Loucy (cell line): ENCODE results near the gene TRIO.

Experiments used
- H2AFZ ChIP-seq: fragments of 200-600 bp; sonication (generic); 2 replicates; pipeline ENCODE4 v1.6.0; 2016; ENCODE audit warnings: antibody characterized with exemption, mild to moderate bottlenecking, low read length, moderate library complexity
- H3F3A ChIP-seq: fragments of 200-600 bp; 2 replicates; pipeline ENCODE4 v1.6.0; 2016; ENCODE audit warnings: antibody characterized with exemption, low read depth, mild to moderate bottlenecking
- H3K27me3 ChIP-seq: fragments of 200-600 bp; sonication (generic); 2 replicates; pipeline ENCODE4 v1.6.1; 2014; ENCODE audit warnings: low read length, mild to moderate bottlenecking; ENCODE audit not compliant: insufficient read depth, poor library complexity, severe bottlenecking
- H3K36me3 ChIP-seq: fragments of 200-600 bp; sonication (generic); 2 replicates; pipeline ENCODE4 v1.6.1; 2016; ENCODE audit warnings: low read length; ENCODE audit not compliant: insufficient read depth
- H3K4me1 ChIP-seq: fragments of 200-600 bp; sonication (generic); 2 replicates; pipeline ENCODE4 v1.5.1; 2014; ENCODE audit warnings: low read length, mild to moderate bottlenecking; ENCODE audit not compliant: insufficient read depth, poor library complexity, severe bottlenecking
- H3K4me2 ChIP-seq: fragments of 200-600 bp; sonication (generic); 2 replicates; pipeline ENCODE4 v1.6.0; 2014; ENCODE audit warnings: antibody characterized with exemption, low read length, low read depth, mild to moderate bottlenecking; ENCODE audit not compliant: poor library complexity, severe bottlenecking
- H3K4me3 ChIP-seq: fragments of 200-600 bp; sonication (generic); 2 replicates; pipeline ENCODE4 v1.5.1; 2014; ENCODE audit warnings: low read length, mild to moderate bottlenecking, mixed read lengths; ENCODE audit not compliant: poor library complexity, severe bottlenecking
- H3K79me2 ChIP-seq: fragments of 200-600 bp; sonication (generic); 2 replicates; pipeline ENCODE4 v1.6.1; 2014; ENCODE audit warnings: low read length; ENCODE audit not compliant: insufficient read depth
- H3K9ac ChIP-seq: fragments of 200-600 bp; sonication (generic); 2 replicates; pipeline ENCODE4 v1.6.0; 2014; ENCODE audit warnings: mild to moderate bottlenecking, low read depth, low read length, moderate library complexity; ENCODE audit not compliant: poor library complexity, severe bottlenecking
- H3K9me2 ChIP-seq: fragments of 200-600 bp; sonication (generic); replicated peaks from 2 replicates; pipeline ENCODE4 v1.6.1; 2016; ENCODE audit warnings: low read depth, low read length, mixed read lengths
- H3K9me3 ChIP-seq: fragments of 200-600 bp; sonication (generic); 2 replicates; pipeline ENCODE4 v1.6.1; 2014; ENCODE audit warnings: mild to moderate bottlenecking, antibody characterized with exemption, low read length, low read depth; ENCODE audit not compliant: insufficient read depth
- H4K20me1 ChIP-seq: fragments of 200-600 bp; sonication (generic); 2 replicates; pipeline ENCODE4 v1.6.0; 2014; ENCODE audit warnings: antibody characterized with exemption, low read length, mild to moderate bottlenecking; ENCODE audit not compliant: insufficient read depth, poor library complexity, severe bottlenecking
- EZH2phosphoT487 ChIP-seq: fragments of 200-600 bp; IDR thresholded peaks from 2 replicates; pipeline ENCODE4 v1.6.1; 2018; ENCODE audit warnings: antibody characterized with exemption, mild to moderate bottlenecking, moderate library complexity, borderline replicate concordance
- TF ChIP-seq, protein P1 (sequence below): fragments of 200-600 bp; sonication (generic); conservative IDR thresholded peaks from 2 replicates; pipeline ENCODE4 v1.5.1; 2014; ENCODE audit warnings: mild to moderate bottlenecking, antibody characterized with exemption, low read length

Gene TRIO

DNA sequence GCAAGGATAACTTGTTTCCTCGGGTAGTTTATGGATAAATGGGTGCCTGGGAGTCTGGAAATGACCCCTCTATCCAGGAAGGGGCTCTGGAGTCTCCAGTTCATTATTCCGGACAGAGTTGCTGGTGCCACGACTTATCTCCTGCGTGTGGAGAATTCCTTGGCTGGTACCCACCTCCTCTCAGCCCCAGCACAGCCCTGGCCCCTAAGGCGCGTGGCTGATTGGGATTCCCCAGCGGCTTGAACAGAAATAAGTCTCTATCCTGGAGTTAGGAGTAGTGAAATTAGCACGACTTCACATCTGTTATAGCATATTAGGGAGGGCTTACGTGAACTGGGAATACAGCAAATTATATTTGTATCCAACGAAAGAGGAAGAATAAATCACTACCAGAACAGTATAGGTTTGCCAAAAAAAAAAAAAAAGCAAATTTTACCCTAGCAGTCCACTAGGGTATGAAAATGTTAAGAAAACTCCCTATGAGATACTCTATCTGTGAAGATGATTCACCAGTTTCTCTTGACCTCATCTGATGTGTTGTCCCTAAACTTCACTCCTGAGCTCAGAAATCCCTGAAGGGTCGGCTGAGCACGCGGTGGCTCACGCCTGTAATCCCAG lies 265.9 kb downstream of the TRIO start:
- Histone ChIP-seq H3K27me3 (no peaks in the 10 kb centered on the region), H3F3A (no peaks in the 10 kb centered on the region), H4K20me1 (no peaks in the 10 kb centered on the region), H3K4me2 (no peak overlapping the region), H3K9ac (no peak overlapping the region), H3K9me2 (no peaks in the 10 kb centered on the region), H3K4me1 (no peaks in the 10 kb centered on the region), H2AFZ (no peak overlapping the region), H3K36me3 (peaks cover 63% of the 10 kb centered on the region; the same call in 1 of the 2 replicates), H3K4me3 (no peak overlapping the region), H3K9me3 (no peaks in the 10 kb centered on the region), H3K79me2 (no peaks in the 10 kb centered on the region)
- TF ChIP-seq EZH2phosphoT487: no peak
- TF ChIP-seq, protein P1, sequence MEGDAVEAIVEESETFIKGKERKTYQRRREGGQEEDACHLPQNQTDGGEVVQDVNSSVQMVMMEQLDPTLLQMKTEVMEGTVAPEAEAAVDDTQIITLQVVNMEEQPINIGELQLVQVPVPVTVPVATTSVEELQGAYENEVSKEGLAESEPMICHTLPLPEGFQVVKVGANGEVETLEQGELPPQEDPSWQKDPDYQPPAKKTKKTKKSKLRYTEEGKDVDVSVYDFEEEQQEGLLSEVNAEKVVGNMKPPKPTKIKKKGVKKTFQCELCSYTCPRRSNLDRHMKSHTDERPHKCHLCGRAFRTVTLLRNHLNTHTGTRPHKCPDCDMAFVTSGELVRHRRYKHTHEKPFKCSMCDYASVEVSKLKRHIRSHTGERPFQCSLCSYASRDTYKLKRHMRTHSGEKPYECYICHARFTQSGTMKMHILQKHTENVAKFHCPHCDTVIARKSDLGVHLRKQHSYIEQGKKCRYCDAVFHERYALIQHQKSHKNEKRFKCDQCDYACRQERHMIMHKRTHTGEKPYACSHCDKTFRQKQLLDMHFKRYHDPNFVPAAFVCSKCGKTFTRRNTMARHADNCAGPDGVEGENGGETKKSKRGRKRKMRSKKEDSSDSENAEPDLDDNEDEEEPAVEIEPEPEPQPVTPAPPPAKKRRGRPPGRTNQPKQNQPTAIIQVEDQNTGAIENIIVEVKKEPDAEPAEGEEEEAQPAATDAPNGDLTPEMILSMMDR: no peak

DNA sequence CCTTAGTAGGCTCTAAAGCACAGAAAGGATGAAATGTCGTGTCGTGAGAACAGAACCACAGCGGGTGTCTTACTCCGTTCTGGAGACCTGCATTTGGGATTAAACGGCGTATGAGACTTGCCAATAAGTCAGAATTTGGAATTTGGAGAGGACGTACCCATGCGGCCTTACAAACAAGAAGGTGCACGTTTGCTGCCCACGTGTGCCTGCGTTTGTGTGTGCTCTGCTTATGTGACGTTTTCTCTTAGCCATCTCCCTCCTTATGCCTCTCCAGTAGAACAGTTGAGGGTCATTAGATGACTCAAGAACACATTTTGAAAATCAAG lies 266.9 kb downstream of the TRIO start:
- no peaks in the 10 kb centered on the region for H3K4me1 ChIP-seq
- H3F3A ChIP-seq: no peaks in the 10 kb centered on the region
- H3K36me3 ChIP-seq: peaks cover 73% of the 10 kb centered on the region; the same call in 1 of the 2 replicates
- no peak overlapping the region for H3K4me2 ChIP-seq
- no peaks in the 10 kb centered on the region for H3K27me3 ChIP-seq
- no peak overlapping the region for H3K9ac ChIP-seq
- no peaks in the 10 kb centered on the region for H3K9me2 ChIP-seq
- H3K79me2 ChIP-seq: no peaks in the 10 kb centered on the region
- no peak for TF ChIP-seq EZH2phosphoT487
- TF ChIP-seq, protein P1: no peak
- no peaks in the 10 kb centered on the region for H4K20me1 ChIP-seq
- H3K9me3 ChIP-seq: no peaks in the 10 kb centered on the region
- no peak overlapping the region for H2AFZ ChIP-seq
- H3K4me3 ChIP-seq: no peak overlapping the region

DNA sequence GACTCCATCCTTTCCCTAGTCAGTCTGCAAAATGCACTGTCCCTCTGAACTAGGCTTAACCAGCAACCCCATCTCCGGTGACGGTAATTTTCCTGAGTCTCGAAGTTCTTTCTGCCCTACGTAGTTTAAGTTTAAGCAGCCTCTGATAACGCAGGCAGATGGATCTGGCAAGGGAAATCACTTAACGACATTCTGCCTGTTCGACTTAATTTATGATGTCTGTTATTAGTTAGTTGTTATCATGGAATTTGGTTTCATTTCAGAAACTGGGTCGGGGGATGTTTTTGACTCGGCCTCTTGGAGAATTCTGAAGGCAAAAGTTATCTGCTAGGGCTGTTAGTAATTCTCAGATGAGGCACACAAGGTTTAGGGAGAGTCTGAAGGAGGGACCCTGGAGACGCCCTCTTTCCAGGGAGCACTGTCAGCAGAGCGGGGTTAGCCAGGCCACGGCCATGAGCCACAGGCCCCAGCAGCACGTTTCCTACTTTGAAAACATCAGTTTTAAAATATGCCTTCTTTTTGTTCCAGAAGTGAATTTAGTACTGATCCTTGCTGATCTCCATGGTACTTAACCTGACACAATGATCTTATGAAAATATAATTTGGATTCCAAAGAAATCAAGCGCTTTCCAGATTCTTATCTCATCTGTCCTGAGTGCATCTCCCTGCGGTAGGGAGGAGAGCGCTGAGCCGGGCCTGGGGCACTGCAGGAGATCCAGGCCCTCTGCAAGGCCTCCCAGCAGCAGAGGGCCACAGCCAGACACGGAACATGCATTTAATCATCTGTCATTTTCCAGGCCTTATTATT lies 267.5 kb downstream of the TRIO start:
- Histone ChIP-seq H3K4me3 (no peak overlapping the region), H3F3A (no peaks in the 10 kb centered on the region), H3K79me2 (no peaks in the 10 kb centered on the region), H3K4me1 (no peaks in the 10 kb centered on the region), H3K27me3 (no peaks in the 10 kb centered on the region), H3K9me3 (no peaks in the 10 kb centered on the region), H3K9me2 (no peaks in the 10 kb centered on the region), H3K36me3 (peaks cover 75% of the 10 kb centered on the region; the same call in 1 of the 2 replicates), H2AFZ (no peak overlapping the region), H4K20me1 (no peaks in the 10 kb centered on the region), H3K9ac (no peak overlapping the region), H3K4me2 (no peak overlapping the region)
- TF ChIP-seq, protein P1: no peak
- TF ChIP-seq EZH2phosphoT487: no peak
